Measurements from ENCODE around the gene TEAD1. TPM values are rescaled to one million over a fixed set of nuclear protein-coding genes. Genes with fewer than 3 reads are reported as not detected.

The TEAD1 gene
- total RNA-seq, 2 experiments from 2014 or later, result 0.11 TPM; not detected in 1

DNA sequence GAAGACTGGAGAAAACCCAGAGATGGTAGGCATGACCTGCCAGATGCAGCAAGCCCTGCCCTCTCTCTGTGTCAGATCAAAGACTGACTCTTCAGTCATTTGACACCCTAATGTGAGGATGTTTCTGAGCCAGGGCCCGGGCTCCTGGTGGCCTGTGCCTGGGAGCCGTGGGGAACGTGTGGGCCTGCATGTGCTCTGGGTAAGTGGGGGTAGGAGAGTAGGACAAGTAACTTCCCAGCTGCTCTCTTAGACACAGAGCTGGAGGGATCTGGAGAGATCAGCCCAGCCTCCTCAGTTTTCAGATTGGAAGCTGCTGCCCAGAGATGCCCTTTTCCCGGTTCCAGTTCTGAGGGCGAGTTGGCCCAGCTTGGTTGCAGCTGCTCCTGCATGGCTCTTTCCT is 110.8 kb downstream of the TEAD1 start:
- Mint-ChIP-seq H3K9me3 (no peaks in the 10 kb centered on the region), H3K4me3 (no peak overlapping the region), H3K36me3 (ENCODE audit: low read depth) (no peaks in the 10 kb centered on the region), H3K27me3 (peaks cover 22% of the 10 kb centered on the region), H3K4me1 (ENCODE audit: low read depth) (no peaks in the 10 kb centered on the region), H3K27ac (no peak overlapping the region)
- TF ChIP-seq, protein P1, sequence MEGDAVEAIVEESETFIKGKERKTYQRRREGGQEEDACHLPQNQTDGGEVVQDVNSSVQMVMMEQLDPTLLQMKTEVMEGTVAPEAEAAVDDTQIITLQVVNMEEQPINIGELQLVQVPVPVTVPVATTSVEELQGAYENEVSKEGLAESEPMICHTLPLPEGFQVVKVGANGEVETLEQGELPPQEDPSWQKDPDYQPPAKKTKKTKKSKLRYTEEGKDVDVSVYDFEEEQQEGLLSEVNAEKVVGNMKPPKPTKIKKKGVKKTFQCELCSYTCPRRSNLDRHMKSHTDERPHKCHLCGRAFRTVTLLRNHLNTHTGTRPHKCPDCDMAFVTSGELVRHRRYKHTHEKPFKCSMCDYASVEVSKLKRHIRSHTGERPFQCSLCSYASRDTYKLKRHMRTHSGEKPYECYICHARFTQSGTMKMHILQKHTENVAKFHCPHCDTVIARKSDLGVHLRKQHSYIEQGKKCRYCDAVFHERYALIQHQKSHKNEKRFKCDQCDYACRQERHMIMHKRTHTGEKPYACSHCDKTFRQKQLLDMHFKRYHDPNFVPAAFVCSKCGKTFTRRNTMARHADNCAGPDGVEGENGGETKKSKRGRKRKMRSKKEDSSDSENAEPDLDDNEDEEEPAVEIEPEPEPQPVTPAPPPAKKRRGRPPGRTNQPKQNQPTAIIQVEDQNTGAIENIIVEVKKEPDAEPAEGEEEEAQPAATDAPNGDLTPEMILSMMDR (IDR thresholded peaks at IDR 0.05), result no peak
- Histone ChIP-seq H3K27ac (ENCODE audit: low read depth in 1 of 2, low read length in 2 of 2) (no peak overlapping the region), H3K4me1 (ENCODE audit: insufficient read depth, low read length) (no peaks in the 10 kb centered on the region), H3K27me3 (ENCODE audit: control insufficient read depth in 1 of 2, insufficient read depth in 2 of 2, low read length in 2 of 2) (peaks cover 4 to 7% of the 10 kb centered on the region in 2 experiments), H3K36me3 (ENCODE audit: insufficient read depth, low read length) (no peaks in the 10 kb centered on the region), H3K4me3 (ENCODE audit: low read length) (no peak overlapping the region), H3K9me3 (ENCODE audit: control insufficient read depth in 1 of 2, insufficient read depth in 1 of 2, low read length in 2 of 2) (no peaks in the 10 kb centered on the region)
- intact Hi-C loops (cut with DNase I, micrococcal nuclease), result no loop called here
- DNase-seq, result no peak
- ChIA-PET POLR2A (no interaction called here), CTCF (no interaction called here)
- ATAC-seq (ENCODE audit: poor library complexity), result no peak

DNA sequence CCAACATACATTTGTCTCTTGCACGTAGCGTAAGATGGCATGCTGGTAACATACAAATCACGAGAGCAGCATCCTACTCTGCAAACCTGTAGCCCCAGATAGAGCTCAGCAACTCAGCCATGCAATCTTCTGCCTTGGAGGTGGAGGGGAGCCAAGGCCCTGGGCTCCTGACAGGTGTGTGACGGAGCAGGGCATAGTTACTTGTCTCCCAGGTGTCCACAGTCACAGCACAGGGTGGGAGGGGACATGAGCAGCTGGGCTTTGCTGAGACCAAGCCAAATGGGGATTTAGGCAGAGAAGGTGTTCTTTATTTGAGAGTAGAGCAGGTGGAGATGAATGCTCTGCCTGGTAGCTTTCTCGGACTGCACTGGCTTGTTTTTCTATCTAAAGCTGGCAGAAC is 111.7 kb downstream of the TEAD1 start:
- peaks cover 4 to 7% of the 10 kb centered on the region in 2 experiments for H3K27me3 ChIP-seq (ENCODE audit: control insufficient read depth in 1 of 2, insufficient read depth in 2 of 2, low read length in 2 of 2)
- TF ChIP-seq, protein P1 (IDR thresholded peaks at IDR 0.05), result no peak
- H3K27me3 Mint-ChIP-seq, result peaks cover 22% of the 10 kb centered on the region
- H3K4me3 Mint-ChIP-seq, result no peak overlapping the region
- no peak overlapping the region for H3K27ac ChIP-seq (ENCODE audit: low read depth in 1 of 2, low read length in 2 of 2)
- intact Hi-C loops (cut with DNase I, micrococcal nuclease), result no loop called here
- ChIA-PET POLR2A (no interaction called here), CTCF (no interaction called here)
- H3K27ac Mint-ChIP-seq, result no peak overlapping the region
- H3K36me3 Mint-ChIP-seq (ENCODE audit: low read depth), result no peaks in the 10 kb centered on the region
- H3K9me3 ChIP-seq (ENCODE audit: control insufficient read depth in 1 of 2, insufficient read depth in 1 of 2, low read length in 2 of 2), result no peaks in the 10 kb centered on the region
- ATAC-seq (ENCODE audit: poor library complexity) (no peak), DNase-seq (no peak)
- H3K4me1 ChIP-seq (ENCODE audit: insufficient read depth, low read length), result no peaks in the 10 kb centered on the region
- H3K9me3 Mint-ChIP-seq, result no peaks in the 10 kb centered on the region
- H3K4me3 ChIP-seq (ENCODE audit: low read length), result no peak overlapping the region
- no peaks in the 10 kb centered on the region for H3K36me3 ChIP-seq (ENCODE audit: insufficient read depth, low read length)
- H3K4me1 Mint-ChIP-seq (ENCODE audit: low read depth), result no peaks in the 10 kb centered on the region

DNA sequence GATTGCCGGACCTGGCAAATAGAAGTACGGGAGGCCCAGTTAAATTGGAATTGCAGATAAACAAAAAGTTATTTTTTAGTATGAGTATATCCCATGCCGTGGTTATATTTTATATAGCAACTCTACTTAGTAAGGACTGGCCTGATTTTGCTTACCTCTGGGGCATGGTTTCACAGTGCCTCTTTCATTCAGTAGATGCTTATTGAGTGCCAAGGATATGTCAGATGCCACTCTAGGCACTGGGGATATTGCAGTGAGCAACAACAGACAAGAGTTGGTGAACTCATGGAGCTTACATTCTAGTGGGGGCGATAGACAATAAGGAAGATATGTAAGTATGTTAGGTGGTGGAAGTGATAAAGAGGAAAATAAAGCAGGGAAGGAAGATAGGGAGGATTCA is 112.2 kb downstream of the TEAD1 start:
- peaks cover 4 to 7% of the 10 kb centered on the region in 2 experiments for H3K27me3 ChIP-seq (ENCODE audit: control insufficient read depth in 1 of 2, insufficient read depth in 2 of 2, low read length in 2 of 2)
- POLR2A ChIA-PET, result no interaction called here
- Mint-ChIP-seq H3K4me3 (no peak overlapping the region), H3K36me3 (ENCODE audit: low read depth) (no peaks in the 10 kb centered on the region), H3K27ac (no peak overlapping the region), H3K27me3 (peaks cover 19% of the 10 kb centered on the region), H3K9me3 (no peaks in the 10 kb centered on the region), H3K4me1 (ENCODE audit: low read depth) (no peaks in the 10 kb centered on the region)
- H3K4me1 ChIP-seq (ENCODE audit: insufficient read depth, low read length), result no peaks in the 10 kb centered on the region
- DNase-seq (no peak), ATAC-seq (ENCODE audit: poor library complexity) (no peak)
- no peaks in the 10 kb centered on the region for H3K36me3 ChIP-seq (ENCODE audit: insufficient read depth, low read length)
- no peak overlapping the region for H3K27ac ChIP-seq (ENCODE audit: low read depth in 1 of 2, low read length in 2 of 2)
- no peak overlapping the region for H3K4me3 ChIP-seq (ENCODE audit: low read length)
- CTCF ChIA-PET, result no interaction called here
- intact Hi-C loops (cut with DNase I, micrococcal nuclease), result no loop called here
- TF ChIP-seq, protein P1 (IDR thresholded peaks at IDR 0.05), result no peak
- H3K9me3 ChIP-seq (ENCODE audit: control insufficient read depth in 1 of 2, insufficient read depth in 1 of 2, low read length in 2 of 2), result no peaks in the 10 kb centered on the region
